ENCODE results near the gene TMEM240. TPM values are rescaled to one million over a fixed set of nuclear protein-coding genes. Genes with fewer than 3 reads are reported as not detected.

TMEM240 gene
- polyA plus RNA-seq, 6 donors from 2014 or later = not detected

DNA sequence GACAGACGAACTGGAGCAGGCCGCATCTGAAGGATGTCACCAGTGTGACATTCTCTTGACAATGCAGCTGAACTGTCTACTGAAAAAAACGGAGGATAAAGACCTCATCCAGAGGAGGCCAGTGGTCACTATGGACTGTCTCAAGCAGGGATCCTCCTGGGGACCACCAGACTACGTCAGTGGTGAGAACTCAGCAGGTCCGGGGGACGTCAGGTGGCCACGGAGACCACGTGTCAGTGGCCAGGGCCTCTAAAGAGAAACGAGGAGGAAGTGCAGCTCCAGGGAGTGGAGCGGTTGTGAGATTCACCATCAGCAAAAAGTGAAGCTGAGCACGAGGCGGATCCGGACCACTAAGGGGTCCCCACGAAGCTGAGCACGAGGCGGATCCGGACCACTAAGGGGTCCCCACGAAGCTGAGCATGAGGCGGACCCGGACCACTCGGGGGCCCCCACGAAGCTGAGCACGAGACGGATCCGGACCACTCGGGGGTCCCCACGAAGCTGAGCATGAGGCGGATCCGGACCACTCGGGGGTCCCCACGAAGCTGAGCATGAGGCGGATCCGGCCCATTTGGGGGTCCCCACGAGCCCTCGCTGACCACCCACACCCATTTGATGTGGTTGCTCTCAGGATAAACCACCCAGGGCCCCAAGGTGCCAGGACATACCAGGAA is 13.5 kb upstream of the TMEM240 start:
- Mint-ChIP-seq H3K27ac (no peak overlapping the region), H3K36me3 (no peaks in the 10 kb centered on the region), H3K27me3 (no peaks in the 10 kb centered on the region), H3K9me3 (no peaks in the 10 kb centered on the region), H3K4me1 (peaks cover 0 to 14% (median 10%) of the 10 kb centered on the region in 3 donors), H3K4me3 (no peak overlapping the region)
- no peak for DNase-seq
- no peak for ATAC-seq (ENCODE audit: low read depth in 2 of 2)

GRCh38 chr1:1552263-1552639 is 11.8 kb upstream of the TMEM240 start:
- Mint-ChIP-seq H3K27me3 (no peaks in the 10 kb centered on the region), H3K9me3 (no peaks in the 10 kb centered on the region), H3K27ac (peak overlapping the region in 2 of 6 donors; percentile 20 to 66), H3K4me3 (no peak overlapping the region), H3K36me3 (no peaks in the 10 kb centered on the region), H3K4me1 (peaks cover 0 to 22% (median 7%) of the 10 kb centered on the region in 3 donors)
- ATAC-seq (ENCODE audit: low read depth in 2 of 2) (no peak), DNase-seq (no peak)

GRCh38 chr1:1551524-1552262 is 11.3 kb upstream of the TMEM240 start:
- no peak for DNase-seq
- H3K27ac Mint-ChIP-seq = peak overlapping the region in 3 of 6 donors; percentile 16 to 92 (median 56)
- H3K36me3 Mint-ChIP-seq = no peaks in the 10 kb centered on the region
- no peak for ATAC-seq (ENCODE audit: low read depth in 2 of 2)
- H3K4me1 Mint-ChIP-seq = peaks cover 0 to 24% (median 9%) of the 10 kb centered on the region in 3 donors
- no peaks in the 10 kb centered on the region for H3K9me3 Mint-ChIP-seq
- no peaks in the 10 kb centered on the region for H3K27me3 Mint-ChIP-seq
- peak overlapping the region in 1 of 8 donors; percentile 22 for H3K4me3 Mint-ChIP-seq

- Mint-ChIP-seq H3K9me3 (no peaks in the 10 kb centered on the region), H3K4me3 (no peak overlapping the region), H3K36me3 (no peaks in the 10 kb centered on the region), H3K27me3 (no peaks in the 10 kb centered on the region), H3K27ac (peak overlapping the region in 2 of 6 donors; percentile 46 to 75), H3K4me1 (peaks cover 0 to 24% (median 6%) of the 10 kb centered on the region in 3 donors)
- no peak for DNase-seq
- ATAC-seq (ENCODE audit: low read depth in 2 of 2) = no peak
Observed at GRCh38 chr1:1550591-1551432, 10.4 kb upstream of the TMEM240 start.

- ATAC-seq (ENCODE audit: low read depth in 2 of 2) (no peak), DNase-seq (no peak)
- Mint-ChIP-seq H3K36me3 (no peaks in the 10 kb centered on the region), H3K4me3 (no peak overlapping the region), H3K27me3 (no peaks in the 10 kb centered on the region), H3K4me1 (peaks cover 0 to 24% (median 6%) of the 10 kb centered on the region in 3 donors), H3K9me3 (no peaks in the 10 kb centered on the region), H3K27ac (peak overlapping the region in 1 of 6 donors; percentile 46)
Observed at GRCh38 chr1:1550087-1550486, 9.7 kb upstream of the TMEM240 start.

DNA sequence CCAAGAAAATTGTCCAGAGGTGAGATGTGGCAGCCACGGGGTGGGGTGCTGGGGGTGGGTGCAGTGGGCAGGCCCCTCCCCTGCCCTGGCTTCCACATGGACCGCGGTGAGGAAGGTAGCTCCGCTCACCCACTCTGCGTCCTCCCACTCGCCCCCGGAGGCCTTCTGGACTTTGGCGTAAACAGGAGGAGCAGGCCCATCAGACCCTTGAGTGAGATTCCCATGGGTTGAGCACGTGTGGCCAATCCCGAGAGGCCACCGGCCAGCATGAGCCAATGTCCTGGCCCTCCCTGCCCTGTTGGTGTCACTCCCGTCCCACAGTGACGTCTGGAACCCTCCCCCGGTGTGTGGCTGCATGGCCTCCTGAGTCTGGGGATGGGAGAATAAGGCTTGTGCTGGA is 8.2 kb upstream of the TMEM240 start:
- Mint-ChIP-seq H3K4me3 (no peak overlapping the region), H3K27ac (no peak overlapping the region), H3K9me3 (no peaks in the 10 kb centered on the region), H3K4me1 (peaks cover 0 to 24% (median 6%) of the 10 kb centered on the region in 3 donors), H3K27me3 (no peaks in the 10 kb centered on the region), H3K36me3 (no peaks in the 10 kb centered on the region)
- no peak for ATAC-seq (ENCODE audit: low read depth in 2 of 2)
- no peak for DNase-seq

DNA sequence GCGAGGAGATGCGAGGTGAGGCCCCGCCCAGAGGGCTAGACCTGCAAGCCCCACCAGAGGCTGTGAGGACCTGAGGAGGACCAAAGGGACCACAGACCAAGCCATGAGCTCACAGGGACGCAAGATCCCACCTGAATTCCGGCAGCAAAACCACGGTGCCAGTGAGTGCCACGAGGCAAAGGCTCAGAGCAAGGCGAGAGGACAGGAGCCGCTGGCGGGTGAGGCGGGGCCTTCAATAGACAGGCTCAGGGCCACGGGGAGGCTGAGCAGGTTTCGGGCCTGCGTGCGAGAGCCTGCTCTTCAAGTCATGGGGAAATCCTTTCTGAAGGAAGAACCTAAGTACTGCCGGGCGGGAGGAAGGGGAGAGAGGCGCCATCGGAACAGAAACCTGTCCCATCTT is 7.1 kb upstream of the TMEM240 start:
- ATAC-seq (ENCODE audit: low read depth in 2 of 2) = no peak
- H3K4me3 Mint-ChIP-seq = no peak overlapping the region
- peaks cover 0 to 24% (median 6%) of the 10 kb centered on the region in 3 donors for H3K4me1 Mint-ChIP-seq
- no peaks in the 10 kb centered on the region for H3K9me3 Mint-ChIP-seq
- H3K27ac Mint-ChIP-seq = peak overlapping the region in 3 of 6 donors; percentile 6 to 80 (median 34)
- no peaks in the 10 kb centered on the region for H3K36me3 Mint-ChIP-seq
- no peak for DNase-seq
- no peaks in the 10 kb centered on the region for H3K27me3 Mint-ChIP-seq

GRCh38 chr1:1547011-1547410 is 6.6 kb upstream of the TMEM240 start:
- ATAC-seq (ENCODE audit: low read depth in 2 of 2) (no peak), DNase-seq (no peak)
- Mint-ChIP-seq H3K9me3 (no peaks in the 10 kb centered on the region), H3K4me3 (no peak overlapping the region), H3K36me3 (no peaks in the 10 kb centered on the region), H3K27ac (peak overlapping the region in 2 of 6 donors; percentile 6 to 80), H3K27me3 (no peaks in the 10 kb centered on the region), H3K4me1 (peaks cover 0 to 19% (median 6%) of the 10 kb centered on the region in 3 donors)

GRCh38 chr1:1545946-1546737 is 5.7 kb upstream of the TMEM240 start:
- no peaks in the 10 kb centered on the region for H3K36me3 Mint-ChIP-seq
- no peaks in the 10 kb centered on the region for H3K27me3 Mint-ChIP-seq
- peaks cover 0 to 15% (median 6%) of the 10 kb centered on the region in 3 donors for H3K4me1 Mint-ChIP-seq

GRCh38 chr1:1544544-1544943 is 4.1 kb upstream of the TMEM240 start:
- no peak for DNase-seq
- no peak for ATAC-seq (ENCODE audit: low read depth in 2 of 2)
- Mint-ChIP-seq H3K9me3 (no peaks in the 10 kb centered on the region), H3K27ac (peak overlapping the region in 2 of 6 donors; percentile 28 to 38), H3K4me3 (no peak overlapping the region), H3K4me1 (peaks cover 1 to 10% (median 6%) of the 10 kb centered on the region in 3 donors), H3K27me3 (no peaks in the 10 kb centered on the region), H3K36me3 (no peaks in the 10 kb centered on the region)

More at GRCh38 chr1:1545946-1546737, 5.7 kb upstream of the TMEM240 start:
- Mint-ChIP-seq H3K27ac (no peak overlapping the region), H3K9me3 (no peaks in the 10 kb centered on the region), H3K4me3 (no peak overlapping the region)
- ATAC-seq (ENCODE audit: low read depth in 2 of 2) (no peak), DNase-seq (no peak)

- Mint-ChIP-seq H3K4me1 (peaks cover 5 to 10% (median 8%) of the 10 kb centered on the region in 3 donors), H3K36me3 (no peaks in the 10 kb centered on the region), H3K4me3 (no peak overlapping the region), H3K27me3 (peaks cover 0 to 1% (median 0%) of the 10 kb centered on the region in 3 donors), H3K27ac (peak overlapping the region in 1 of 6 donors; percentile 56), H3K9me3 (no peaks in the 10 kb centered on the region)
- no peak for ATAC-seq (ENCODE audit: low read depth in 2 of 2)
- no peak for DNase-seq
Observed at GRCh38 chr1:1543706-1544099, 3.3 kb upstream of the TMEM240 start.

DNA sequence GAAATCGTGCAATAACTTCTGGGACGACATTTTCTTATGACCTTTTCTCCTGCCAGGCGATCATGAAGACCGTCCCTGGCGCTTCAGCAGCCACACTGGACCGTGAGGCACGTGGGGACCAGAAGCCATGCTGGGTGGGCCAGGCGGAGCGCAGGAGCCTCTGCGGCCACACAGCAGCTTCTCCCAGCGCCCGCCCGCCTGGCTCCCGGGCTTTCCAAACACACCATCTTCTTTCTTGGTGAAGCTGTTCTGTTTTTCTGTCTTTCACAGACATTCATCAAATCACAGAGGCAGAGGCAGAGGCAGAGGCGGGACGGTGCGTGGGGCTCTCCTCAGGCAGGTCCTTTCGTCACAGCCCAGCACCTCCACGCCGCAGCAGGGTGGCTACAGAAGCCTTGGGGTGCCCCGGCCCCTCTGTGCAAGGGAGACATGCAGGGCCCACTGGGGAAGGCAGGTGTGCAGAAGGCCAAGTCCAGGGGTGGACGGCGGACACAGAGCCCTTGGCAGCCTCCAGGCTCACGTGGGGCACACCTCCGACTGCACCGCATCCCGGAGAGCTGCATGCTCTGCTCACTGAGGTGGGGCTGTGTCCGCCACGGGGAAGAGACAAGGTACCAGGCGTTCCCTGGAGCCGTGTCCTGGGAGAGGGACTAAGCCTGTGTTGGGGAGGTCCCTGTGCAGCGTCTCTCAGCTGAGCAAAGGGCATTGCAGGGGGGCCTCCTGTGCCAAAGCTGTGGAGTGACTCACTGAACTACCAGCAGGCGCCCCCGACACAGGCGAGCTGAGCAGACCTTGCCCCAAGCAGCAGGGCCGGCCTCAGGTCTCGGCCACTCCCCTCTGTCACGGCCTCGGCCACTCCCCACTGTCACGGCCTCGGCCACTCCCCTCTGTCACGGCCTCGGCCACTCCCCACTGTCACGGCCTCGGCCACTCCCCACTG is 2.6 kb upstream of the TMEM240 start:
- H3K9me3 Mint-ChIP-seq = no peaks in the 10 kb centered on the region
- DNase-seq (no peak), ATAC-seq (ENCODE audit: low read depth in 2 of 2) (no peak)
- no peak overlapping the region for H3K27ac Mint-ChIP-seq
- H3K4me3 Mint-ChIP-seq = peak overlapping the region in 4 of 8 donors; percentile 9 to 41 (median 15)
- H3K36me3 Mint-ChIP-seq = no peaks in the 10 kb centered on the region
- peaks cover 6 to 9% (median 8%) of the 10 kb centered on the region in 3 donors for H3K4me1 Mint-ChIP-seq
- peaks cover 0 to 4% (median 0%) of the 10 kb centered on the region in 3 donors for H3K27me3 Mint-ChIP-seq
